OCI-LY3 (cell line): ENCODE data around the gene RPS21.

ENCODE experiments used
- EZH2phosphoT487 ChIP-seq: fragments of 200-600 bp; shearing (Covaris generic); IDR thresholded peaks from 2 replicates; pipeline ENCODE4 v1.6.1; 2018; ENCODE audit warnings: antibody characterized with exemption, mixed run types, low read depth
- TF ChIP-seq, protein P1 (sequence below): fragments of 200-600, 300-600 bp; sonication (generic); IDR thresholded peaks from 2 replicates; pipeline ENCODE4 v1.5.1; 2014; ENCODE audit warnings: antibody characterized with exemption, low read length, low read depth

GRCh38 chr20:62339647-62340062, 47.2 kb upstream of the RPS21 start:
- no peak for TF ChIP-seq EZH2phosphoT487
- TF ChIP-seq, protein P1, sequence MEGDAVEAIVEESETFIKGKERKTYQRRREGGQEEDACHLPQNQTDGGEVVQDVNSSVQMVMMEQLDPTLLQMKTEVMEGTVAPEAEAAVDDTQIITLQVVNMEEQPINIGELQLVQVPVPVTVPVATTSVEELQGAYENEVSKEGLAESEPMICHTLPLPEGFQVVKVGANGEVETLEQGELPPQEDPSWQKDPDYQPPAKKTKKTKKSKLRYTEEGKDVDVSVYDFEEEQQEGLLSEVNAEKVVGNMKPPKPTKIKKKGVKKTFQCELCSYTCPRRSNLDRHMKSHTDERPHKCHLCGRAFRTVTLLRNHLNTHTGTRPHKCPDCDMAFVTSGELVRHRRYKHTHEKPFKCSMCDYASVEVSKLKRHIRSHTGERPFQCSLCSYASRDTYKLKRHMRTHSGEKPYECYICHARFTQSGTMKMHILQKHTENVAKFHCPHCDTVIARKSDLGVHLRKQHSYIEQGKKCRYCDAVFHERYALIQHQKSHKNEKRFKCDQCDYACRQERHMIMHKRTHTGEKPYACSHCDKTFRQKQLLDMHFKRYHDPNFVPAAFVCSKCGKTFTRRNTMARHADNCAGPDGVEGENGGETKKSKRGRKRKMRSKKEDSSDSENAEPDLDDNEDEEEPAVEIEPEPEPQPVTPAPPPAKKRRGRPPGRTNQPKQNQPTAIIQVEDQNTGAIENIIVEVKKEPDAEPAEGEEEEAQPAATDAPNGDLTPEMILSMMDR, result no peak
